ENCODE measurements around the gene DHRSX. TPM values are rescaled to one million over a fixed set of nuclear protein-coding genes. Genes with fewer than 3 reads are reported as not detected.
"Not testable (repeated sequence)": the region's sequence is repeated elsewhere in the genome, so short reads cannot be mapped to it uniquely, and the experiment has no call there.

The DHRSX gene
- total RNA-seq, 4 donors from 2014 or later, result 8.2 to 35.7 (median 16.1) TPM

DNA sequence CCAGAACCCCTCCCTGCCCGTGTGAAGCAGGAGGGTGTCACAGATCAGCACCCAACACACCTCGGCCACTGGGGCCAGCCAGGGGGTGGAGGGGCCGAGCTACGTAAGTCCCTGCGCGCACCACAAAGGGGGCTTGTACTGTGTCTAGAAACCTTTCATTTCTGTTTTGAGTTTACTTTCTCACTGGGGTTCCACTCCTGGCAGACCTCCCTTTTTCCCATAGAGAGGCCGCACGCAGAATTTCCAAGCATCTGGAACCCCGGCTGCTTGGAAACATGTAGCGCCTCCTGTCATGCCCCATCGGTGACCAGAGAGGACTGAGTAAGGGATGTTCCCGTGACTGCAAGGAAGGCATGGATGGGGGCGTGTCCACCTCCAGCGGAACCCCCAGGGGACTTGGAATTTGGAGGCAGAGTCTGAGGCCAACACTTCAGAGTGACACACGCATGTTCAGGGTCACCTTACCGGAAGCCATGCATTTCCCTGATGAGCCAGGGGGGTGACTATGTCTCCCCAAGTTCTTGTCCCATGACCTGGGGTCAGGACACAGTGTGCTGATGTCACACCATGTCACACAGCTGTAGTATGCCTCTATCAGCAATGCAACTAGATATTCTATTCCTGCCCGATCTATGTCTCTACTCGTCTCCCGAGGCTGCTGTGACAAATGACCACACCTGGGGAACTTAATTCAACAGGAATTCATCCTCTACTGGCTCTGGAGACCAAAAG is 105.3 kb downstream of the DHRSX start:
- H3K4me1 ChIP-seq, result peaks cover 4% of the 10 kb centered on the region
- peak in 1 of 2 donors; percentile 69 for DNase-seq (ENCODE audit: low spot score in 2 of 2)
- TF ChIP-seq POLR2AphosphoS5 (IDR thresholded peaks at IDR 0.05) (no peak), EP300 (IDR thresholded peaks at IDR 0.05) (no peak), POLR2A (IDR thresholded peaks at IDR 0.05) (no peak)
- TF ChIP-seq, protein P1, sequence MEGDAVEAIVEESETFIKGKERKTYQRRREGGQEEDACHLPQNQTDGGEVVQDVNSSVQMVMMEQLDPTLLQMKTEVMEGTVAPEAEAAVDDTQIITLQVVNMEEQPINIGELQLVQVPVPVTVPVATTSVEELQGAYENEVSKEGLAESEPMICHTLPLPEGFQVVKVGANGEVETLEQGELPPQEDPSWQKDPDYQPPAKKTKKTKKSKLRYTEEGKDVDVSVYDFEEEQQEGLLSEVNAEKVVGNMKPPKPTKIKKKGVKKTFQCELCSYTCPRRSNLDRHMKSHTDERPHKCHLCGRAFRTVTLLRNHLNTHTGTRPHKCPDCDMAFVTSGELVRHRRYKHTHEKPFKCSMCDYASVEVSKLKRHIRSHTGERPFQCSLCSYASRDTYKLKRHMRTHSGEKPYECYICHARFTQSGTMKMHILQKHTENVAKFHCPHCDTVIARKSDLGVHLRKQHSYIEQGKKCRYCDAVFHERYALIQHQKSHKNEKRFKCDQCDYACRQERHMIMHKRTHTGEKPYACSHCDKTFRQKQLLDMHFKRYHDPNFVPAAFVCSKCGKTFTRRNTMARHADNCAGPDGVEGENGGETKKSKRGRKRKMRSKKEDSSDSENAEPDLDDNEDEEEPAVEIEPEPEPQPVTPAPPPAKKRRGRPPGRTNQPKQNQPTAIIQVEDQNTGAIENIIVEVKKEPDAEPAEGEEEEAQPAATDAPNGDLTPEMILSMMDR (IDR thresholded peaks at IDR 0.05), result no peak
- H3K36me3 ChIP-seq, result no peaks in the 10 kb centered on the region
- H3K27me3 ChIP-seq, result no peaks in the 10 kb centered on the region
- H3K9me3 ChIP-seq, result no peaks in the 10 kb centered on the region
- 93% methylated on average over 16 of the region's 19 CpGs for WGBS
- H3K4me3 ChIP-seq, result no peak overlapping the region
- no peak overlapping the region for H3K27ac ChIP-seq

DNA sequence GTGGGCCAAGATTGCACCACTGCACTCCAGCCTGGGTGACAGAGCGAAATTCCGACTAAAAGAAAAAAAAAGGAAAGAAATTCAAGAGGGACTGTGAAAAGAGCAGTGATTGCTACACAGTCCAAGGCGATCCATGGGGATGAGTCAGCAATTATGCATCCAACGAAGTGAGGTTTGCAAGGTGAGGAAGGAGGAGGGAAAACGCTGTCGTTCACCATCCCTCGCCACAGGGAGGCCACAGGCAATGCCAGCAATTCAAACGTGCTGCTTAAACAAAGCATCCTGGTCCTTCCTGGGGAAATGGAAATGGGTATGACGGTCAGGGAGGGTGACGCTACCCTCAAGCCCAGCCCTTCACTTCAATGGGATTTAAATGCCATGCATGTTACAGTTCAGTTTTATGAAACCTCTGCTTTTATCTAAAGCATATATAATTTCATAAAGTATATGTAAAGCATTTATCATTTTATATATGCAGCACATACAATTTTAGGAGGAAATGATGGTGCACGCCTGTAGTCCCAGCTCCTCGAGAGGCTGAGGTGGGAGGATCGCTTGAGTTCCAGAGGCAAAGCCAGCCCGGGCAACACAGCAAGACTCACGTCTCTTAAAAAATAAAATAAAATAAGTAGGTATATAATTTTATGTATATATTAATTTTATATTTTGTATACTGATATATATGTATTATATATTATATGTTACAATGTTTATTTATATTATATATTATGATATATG is 108.7 kb downstream of the DHRSX start:
- 67% methylated on average over 15 of the region's 15 CpGs for WGBS
- Histone ChIP-seq H3K36me3 (no peaks in the 10 kb centered on the region), H3K27me3 (no peaks in the 10 kb centered on the region), H3K27ac (no peak overlapping the region), H3K4me3 (no peak overlapping the region), H3K4me1 (peaks cover 7% of the 10 kb centered on the region), H3K9me3 (no peaks in the 10 kb centered on the region)
- peak in 1 of 2 donors; percentile 34 for DNase-seq (ENCODE audit: low spot score in 2 of 2)
- TF ChIP-seq POLR2AphosphoS5 (IDR thresholded peaks at IDR 0.05), result no peak
- no peak for TF ChIP-seq EP300 (IDR thresholded peaks at IDR 0.05)
- no peak for TF ChIP-seq POLR2A (IDR thresholded peaks at IDR 0.05)
- TF ChIP-seq, protein P1 (IDR thresholded peaks at IDR 0.05), result no peak

DNA sequence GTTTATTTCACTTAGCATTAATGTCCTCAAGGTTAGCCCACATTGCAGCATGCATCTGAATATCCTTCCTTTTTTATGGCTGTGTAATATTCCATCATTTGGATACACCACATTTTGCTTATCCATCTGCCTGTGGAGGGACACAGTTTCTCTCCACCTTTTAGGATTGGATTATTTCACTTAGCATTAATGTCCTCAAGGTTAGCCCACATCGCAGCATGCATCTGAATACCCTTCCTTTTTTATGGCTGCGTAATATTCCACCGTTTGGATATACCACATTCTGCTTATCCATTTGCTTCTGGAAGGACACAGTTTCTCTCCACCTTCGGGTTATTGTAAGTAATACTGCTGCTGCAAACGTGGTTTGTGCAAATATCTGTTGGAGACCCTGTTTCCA is 110.0 kb downstream of the DHRSX start:
- Histone ChIP-seq H3K4me3 (no peak overlapping the region), H3K9me3 (no peaks in the 10 kb centered on the region), H3K4me1 (peaks cover 7% of the 10 kb centered on the region), H3K27me3 (no peaks in the 10 kb centered on the region), H3K27ac (no peak overlapping the region), H3K36me3 (no peaks in the 10 kb centered on the region)
- WGBS, result 97% methylated on average over 5 of the region's 5 CpGs
- TF ChIP-seq POLR2AphosphoS5 (IDR thresholded peaks at IDR 0.05) (no peak), EP300 (IDR thresholded peaks at IDR 0.05) (no peak), POLR2A (IDR thresholded peaks at IDR 0.05) (no peak)
- TF ChIP-seq, protein P1 (IDR thresholded peaks at IDR 0.05), result no peak
- DNase-seq (ENCODE audit: low spot score in 2 of 2), result no peak

DNA sequence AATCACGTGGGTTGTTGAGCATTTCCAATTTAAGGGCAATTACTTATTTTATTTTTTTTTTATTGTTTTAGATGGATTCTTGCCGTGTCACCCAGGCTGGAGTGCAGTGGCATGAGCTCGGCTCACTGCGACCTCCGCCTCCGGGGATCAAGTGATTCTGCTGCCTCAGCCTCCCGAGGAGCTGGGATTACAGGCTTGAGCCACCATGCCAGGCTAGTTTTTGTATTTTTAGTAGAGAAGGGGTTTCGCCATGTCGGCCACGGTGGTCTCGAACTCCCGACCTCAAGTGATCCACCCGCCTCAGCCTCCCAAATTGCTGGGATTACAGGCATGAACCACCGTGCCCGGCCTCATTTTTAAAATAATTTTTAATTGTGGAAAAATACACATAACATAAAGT is 111.0 kb downstream of the DHRSX start:
- not testable (repeated sequence) for H3K27ac ChIP-seq, H3K4me3 ChIP-seq, H3K27me3 ChIP-seq, H3K9me3 ChIP-seq, H3K4me1 ChIP-seq, H3K36me3 ChIP-seq
- WGBS, result 96% methylated on average over 15 of the region's 15 CpGs
- peak in 1 of 2 donors; percentile 50 for DNase-seq (ENCODE audit: low spot score in 2 of 2)

DNA sequence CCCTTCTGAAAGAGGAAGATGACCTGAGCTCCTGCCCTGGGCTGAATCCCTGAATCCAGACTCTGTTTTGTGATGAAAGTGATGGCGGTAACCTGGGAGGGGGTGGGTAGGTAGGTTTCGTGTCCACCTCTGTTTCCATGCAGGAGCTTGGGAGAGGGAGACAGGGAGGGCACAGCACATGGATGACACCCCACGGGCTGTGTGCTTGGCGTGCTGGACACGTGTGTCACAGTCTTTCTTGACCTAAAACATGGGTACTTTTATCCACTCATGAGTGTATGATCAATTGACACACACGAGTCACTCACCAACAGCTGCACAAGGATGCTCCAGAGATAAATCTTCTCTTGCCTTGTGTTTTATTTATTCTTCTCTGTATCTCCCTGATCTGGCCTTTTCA is 111.5 kb downstream of the DHRSX start:
- no peaks in the 10 kb centered on the region for H3K9me3 ChIP-seq
- no peak overlapping the region for H3K4me3 ChIP-seq
- TF ChIP-seq, protein P1 (IDR thresholded peaks at IDR 0.05), result no peak
- DNase-seq (ENCODE audit: low spot score in 2 of 2), result peak in 1 of 2 donors; percentile 25
- H3K4me1 ChIP-seq, result peaks cover 7% of the 10 kb centered on the region
- no peaks in the 10 kb centered on the region for H3K27me3 ChIP-seq
- peaks cover 4% of the 10 kb centered on the region for H3K36me3 ChIP-seq
- no peak overlapping the region for H3K27ac ChIP-seq
- WGBS, result 94% methylated on average over 6 of the region's 6 CpGs
